Esophagus squamous epithelium (tissue), 4 donors: ENCODE data around the gene FBXL20.

ENCODE experiments used
- POLR2A ChIP-seq, 4 donors: fragments of 450-650 bp; IDR thresholded peaks; one replicate each; pipeline ENCODE4 v1.6.1; 2017; ENCODE audit warnings: antibody characterized with exemption in 4 of 4, mild to moderate bottlenecking in 4 of 4, moderate library complexity in 3 of 4
- TF ChIP-seq, protein P1 (sequence below), 6 experiments: fragments of 450-650 bp in 4 of 6; fragments of 200-600 bp in 2 of 6; sonication (generic) in 2 of 6; IDR thresholded peaks; one replicate each; pipeline ENCODE4 v1.5.1; 2016 to 2019; ENCODE audit warnings: antibody characterized with exemption in 6 of 6, mild to moderate bottlenecking in 4 of 6, moderate library complexity in 4 of 6

DNA sequence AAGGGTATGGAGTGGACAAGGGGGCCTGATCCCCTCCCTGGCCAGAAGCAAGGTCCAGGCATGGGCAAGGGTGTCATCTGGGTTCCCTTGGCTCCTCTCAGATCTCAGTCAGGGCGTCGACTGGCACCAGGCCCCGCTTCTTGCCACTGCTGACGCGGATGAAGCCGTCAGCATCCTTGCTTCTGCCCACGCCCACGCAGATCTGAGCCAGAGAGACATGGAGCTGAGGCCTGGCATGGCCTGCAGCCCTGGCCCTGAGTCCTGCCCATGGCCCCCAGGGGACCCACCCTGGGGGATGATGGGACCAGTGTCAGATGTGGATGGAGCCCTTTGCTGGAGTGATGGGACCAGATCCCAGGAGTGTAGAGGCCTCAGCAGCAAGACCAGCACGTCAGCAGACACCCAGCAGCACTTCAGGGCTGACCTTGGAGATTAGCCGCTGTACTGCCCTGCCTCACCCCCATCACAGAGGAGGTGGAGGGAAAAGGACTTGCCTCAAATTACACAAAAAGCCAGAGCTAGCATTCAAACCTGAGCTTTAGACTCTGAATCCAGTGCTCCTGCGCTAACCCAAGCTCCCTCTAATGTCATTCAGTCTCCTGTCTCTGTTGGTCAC is 189.1 kb downstream of the FBXL20 start:
- TF ChIP-seq, protein P1, sequence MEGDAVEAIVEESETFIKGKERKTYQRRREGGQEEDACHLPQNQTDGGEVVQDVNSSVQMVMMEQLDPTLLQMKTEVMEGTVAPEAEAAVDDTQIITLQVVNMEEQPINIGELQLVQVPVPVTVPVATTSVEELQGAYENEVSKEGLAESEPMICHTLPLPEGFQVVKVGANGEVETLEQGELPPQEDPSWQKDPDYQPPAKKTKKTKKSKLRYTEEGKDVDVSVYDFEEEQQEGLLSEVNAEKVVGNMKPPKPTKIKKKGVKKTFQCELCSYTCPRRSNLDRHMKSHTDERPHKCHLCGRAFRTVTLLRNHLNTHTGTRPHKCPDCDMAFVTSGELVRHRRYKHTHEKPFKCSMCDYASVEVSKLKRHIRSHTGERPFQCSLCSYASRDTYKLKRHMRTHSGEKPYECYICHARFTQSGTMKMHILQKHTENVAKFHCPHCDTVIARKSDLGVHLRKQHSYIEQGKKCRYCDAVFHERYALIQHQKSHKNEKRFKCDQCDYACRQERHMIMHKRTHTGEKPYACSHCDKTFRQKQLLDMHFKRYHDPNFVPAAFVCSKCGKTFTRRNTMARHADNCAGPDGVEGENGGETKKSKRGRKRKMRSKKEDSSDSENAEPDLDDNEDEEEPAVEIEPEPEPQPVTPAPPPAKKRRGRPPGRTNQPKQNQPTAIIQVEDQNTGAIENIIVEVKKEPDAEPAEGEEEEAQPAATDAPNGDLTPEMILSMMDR (IDR thresholded peaks at IDR 0.05) = no peak
- no peak for TF ChIP-seq POLR2A (IDR thresholded peaks at IDR 0.05)
